Left ventricle myocardium inferior (tissue), 1 donor: ENCODE results near the gene DYNC1H1. TPM values are rescaled to one million over a fixed set of nuclear protein-coding genes. Genes with fewer than 3 reads are reported as not detected.

ENCODE experiments used
- DNase-seq: peaks from one replicate; pipeline ENCODE4 v3.0.0-alpha.2; 2020
- H3K27ac ChIP-seq: fragments of 200-600 bp; replicated peaks from 2 replicates; pipeline ENCODE4 v1.8.0; 2021
- H3K27me3 ChIP-seq: fragments of 200-600 bp; 2 replicates; pipeline ENCODE4 v1.8.0; 2021; ENCODE audit warnings: low read depth
- H3K36me3 ChIP-seq: fragments of 200-600 bp; 2 replicates; pipeline ENCODE4 v1.8.0; 2021
- H3K4me1 ChIP-seq: fragments of 200-600 bp; 2 replicates; pipeline ENCODE4 v1.8.0; 2021
- H3K4me3 ChIP-seq: fragments of 200-600 bp; 2 replicates; pipeline ENCODE4 v1.8.0; 2021; ENCODE audit warnings: mild to moderate bottlenecking, moderate library complexity
- H3K9me3 ChIP-seq: fragments of 200-600 bp; replicated peaks from 2 replicates; pipeline ENCODE4 v1.8.0; 2021
- intact Hi-C: fragments of 100-400 bp; cut with micrococcal nuclease; formaldehyde crosslinking; loops from one replicate; pipeline ENCODE4 v1.11.0; 2022
- total RNA-seq: library from RNA; stranded (reverse); fragmentation: NEBNext Ultra II Directional; extraction: Animal tissue kit (Norgen Biotek cat#: 25700); gene quantifications from one replicate; pipeline ENCODE4 v1.2.1, GENCODE V29; 2021
- TF ChIP-seq, protein P1 (sequence below): fragments of 200-600 bp; IDR thresholded peaks from 2 replicates; pipeline ENCODE4 v1.8.0; 2021; ENCODE audit warnings: antibody characterized with exemption, mild to moderate bottlenecking, borderline replicate concordance
- donor health status: DM: no; HTN: yes; CAD: no; lungs with severe emphysema.

DYNC1H1 gene
- total RNA-seq, 1 donor from 2014 or later: 402 TPM

DNA sequence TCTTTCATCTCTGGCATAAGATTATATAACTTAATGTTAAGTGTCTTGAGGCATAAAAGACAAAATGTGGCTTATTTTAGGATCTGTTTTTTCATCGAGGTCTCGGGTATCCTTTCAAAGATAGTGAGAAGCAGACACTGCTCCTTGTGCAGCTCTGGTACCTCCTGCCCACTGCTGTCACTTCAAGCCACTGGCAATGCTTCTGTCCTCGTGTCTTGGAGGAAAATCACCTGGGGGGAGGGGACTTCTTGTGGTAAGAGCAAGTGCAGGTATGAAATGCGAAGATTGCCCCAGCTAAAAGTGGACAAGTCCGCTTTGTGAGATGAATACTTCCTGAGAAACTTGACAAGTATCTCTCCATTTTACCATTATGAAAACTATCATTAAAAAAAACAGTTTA, 37.8 kb upstream of the DYNC1H1 start:
- no peak for DNase-seq
- Histone ChIP-seq H3K27ac (peak overlapping the region; percentile 75), H3K4me1 (peaks cover 29% of the 10 kb centered on the region), H3K4me3 (no peak overlapping the region), H3K9me3 (no peaks in the 10 kb centered on the region), H3K27me3 (no peaks in the 10 kb centered on the region), H3K36me3 (peaks cover 18% of the 10 kb centered on the region)
- intact Hi-C loops: no loop called here
- TF ChIP-seq, protein P1, sequence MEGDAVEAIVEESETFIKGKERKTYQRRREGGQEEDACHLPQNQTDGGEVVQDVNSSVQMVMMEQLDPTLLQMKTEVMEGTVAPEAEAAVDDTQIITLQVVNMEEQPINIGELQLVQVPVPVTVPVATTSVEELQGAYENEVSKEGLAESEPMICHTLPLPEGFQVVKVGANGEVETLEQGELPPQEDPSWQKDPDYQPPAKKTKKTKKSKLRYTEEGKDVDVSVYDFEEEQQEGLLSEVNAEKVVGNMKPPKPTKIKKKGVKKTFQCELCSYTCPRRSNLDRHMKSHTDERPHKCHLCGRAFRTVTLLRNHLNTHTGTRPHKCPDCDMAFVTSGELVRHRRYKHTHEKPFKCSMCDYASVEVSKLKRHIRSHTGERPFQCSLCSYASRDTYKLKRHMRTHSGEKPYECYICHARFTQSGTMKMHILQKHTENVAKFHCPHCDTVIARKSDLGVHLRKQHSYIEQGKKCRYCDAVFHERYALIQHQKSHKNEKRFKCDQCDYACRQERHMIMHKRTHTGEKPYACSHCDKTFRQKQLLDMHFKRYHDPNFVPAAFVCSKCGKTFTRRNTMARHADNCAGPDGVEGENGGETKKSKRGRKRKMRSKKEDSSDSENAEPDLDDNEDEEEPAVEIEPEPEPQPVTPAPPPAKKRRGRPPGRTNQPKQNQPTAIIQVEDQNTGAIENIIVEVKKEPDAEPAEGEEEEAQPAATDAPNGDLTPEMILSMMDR: no peak

DNA sequence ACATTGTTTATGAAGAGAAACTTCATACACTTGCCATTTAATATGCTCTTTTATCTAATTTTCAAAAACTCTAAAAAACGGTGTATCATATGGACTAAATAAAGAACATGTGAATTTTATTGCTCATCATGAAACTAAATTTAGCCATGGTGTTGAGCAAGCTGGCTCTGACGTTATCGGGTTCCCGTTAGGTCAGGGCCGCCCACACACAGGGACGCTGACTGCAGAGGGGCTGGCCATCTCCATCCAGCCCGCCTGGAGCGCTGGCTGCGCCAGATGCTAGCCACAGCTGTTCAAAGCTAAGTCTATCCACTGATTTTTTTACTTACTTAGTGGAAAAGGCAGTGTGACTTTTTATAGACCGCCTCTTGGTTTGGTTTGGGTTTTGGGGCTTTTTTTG, 36.5 kb upstream of the DYNC1H1 start:
- Histone ChIP-seq H3K27ac (peak overlapping the region; percentile 75), H3K36me3 (peaks cover 13% of the 10 kb centered on the region), H3K9me3 (no peaks in the 10 kb centered on the region), H3K4me1 (peaks cover 29% of the 10 kb centered on the region), H3K4me3 (no peak overlapping the region), H3K27me3 (no peaks in the 10 kb centered on the region)
- TF ChIP-seq, protein P1: no peak
- DNase-seq: peak; percentile 91
- intact Hi-C loops: no loop called here

DNA sequence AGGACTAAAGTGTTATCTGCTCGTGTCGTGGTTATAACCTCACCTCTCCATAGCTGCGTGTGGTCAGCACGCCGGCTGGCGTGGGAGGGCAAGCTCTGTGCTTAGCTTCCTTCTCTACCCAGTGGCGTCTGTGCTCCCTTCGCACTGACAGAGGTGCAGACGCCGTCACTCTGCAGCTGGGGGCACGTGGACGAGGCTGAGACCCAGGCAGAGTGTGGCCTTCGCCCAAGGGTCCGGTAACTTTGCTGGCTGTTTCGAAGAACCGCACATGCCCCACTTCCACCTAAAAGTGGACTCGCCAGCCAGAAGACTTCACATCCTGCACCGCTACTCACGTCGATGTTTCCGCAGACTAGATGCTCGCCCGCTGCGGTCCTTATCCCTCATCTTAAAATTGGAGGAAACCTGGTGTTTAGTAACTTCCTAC, 35.9 kb upstream of the DYNC1H1 start:
- TF ChIP-seq, protein P1: no peak
- H3K27ac ChIP-seq: peak overlapping the region; percentile 75
- no peak overlapping the region for H3K4me3 ChIP-seq
- intact Hi-C loops: no loop called here
- H3K27me3 ChIP-seq: no peaks in the 10 kb centered on the region
- peaks cover 29% of the 10 kb centered on the region for H3K4me1 ChIP-seq
- H3K36me3 ChIP-seq: peaks cover 13% of the 10 kb centered on the region
- H3K9me3 ChIP-seq: no peaks in the 10 kb centered on the region
- DNase-seq: no peak

DNA sequence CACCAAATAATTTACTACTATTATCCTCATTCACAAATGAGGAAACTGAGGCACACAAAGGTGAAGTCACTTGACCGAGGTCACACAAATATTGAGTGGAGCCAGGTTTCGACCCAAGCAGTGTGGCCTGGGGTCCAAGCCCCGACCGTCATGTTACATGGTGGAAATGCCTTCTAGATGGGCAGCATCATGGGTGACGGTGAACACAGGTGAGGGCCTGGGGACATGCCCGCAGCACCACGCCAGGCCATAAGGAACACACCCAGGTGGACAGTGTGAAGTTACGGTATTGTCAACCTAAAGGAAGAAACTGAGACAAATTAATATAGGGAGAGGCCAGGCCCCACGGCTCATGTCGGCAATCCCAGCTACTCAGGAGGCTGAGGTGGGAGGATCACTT, 35.3 kb upstream of the DYNC1H1 start:
- peaks cover 29% of the 10 kb centered on the region for H3K4me1 ChIP-seq
- H3K27me3 ChIP-seq: no peaks in the 10 kb centered on the region
- H3K36me3 ChIP-seq: peaks cover 13% of the 10 kb centered on the region
- intact Hi-C loops: no loop called here
- H3K4me3 ChIP-seq: no peak overlapping the region
- H3K27ac ChIP-seq: peak overlapping the region; percentile 75
- DNase-seq: no peak
- TF ChIP-seq, protein P1: no peak
- H3K9me3 ChIP-seq: no peaks in the 10 kb centered on the region

DNA sequence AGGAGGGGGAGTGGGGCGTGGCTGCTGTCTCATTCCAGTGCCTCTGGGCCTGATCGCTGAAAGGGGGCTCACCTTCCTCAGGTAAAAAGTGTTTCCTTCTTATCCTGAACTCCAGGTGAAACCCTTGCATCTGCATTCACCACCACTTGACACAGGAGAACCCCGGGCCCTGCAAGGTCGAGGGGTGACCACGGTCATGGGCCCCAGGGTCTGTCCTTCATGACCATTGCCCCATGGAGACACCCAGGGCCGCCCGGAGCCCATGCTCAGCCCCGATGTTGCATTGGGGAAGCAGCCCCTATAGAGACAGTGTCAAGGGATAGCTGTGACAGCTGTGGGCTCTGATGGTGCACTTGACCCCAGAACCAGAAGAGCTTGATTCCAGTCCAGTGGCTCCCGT, 34.4 kb upstream of the DYNC1H1 start:
- peaks cover 29% of the 10 kb centered on the region for H3K4me1 ChIP-seq
- peaks cover 12% of the 10 kb centered on the region for H3K36me3 ChIP-seq
- no peaks in the 10 kb centered on the region for H3K9me3 ChIP-seq
- peak overlapping the region; percentile 75 for H3K27ac ChIP-seq
- TF ChIP-seq, protein P1: no peak
- no peaks in the 10 kb centered on the region for H3K27me3 ChIP-seq
- no peak for DNase-seq
- intact Hi-C loops: no loop called here
- no peak overlapping the region for H3K4me3 ChIP-seq

DNA sequence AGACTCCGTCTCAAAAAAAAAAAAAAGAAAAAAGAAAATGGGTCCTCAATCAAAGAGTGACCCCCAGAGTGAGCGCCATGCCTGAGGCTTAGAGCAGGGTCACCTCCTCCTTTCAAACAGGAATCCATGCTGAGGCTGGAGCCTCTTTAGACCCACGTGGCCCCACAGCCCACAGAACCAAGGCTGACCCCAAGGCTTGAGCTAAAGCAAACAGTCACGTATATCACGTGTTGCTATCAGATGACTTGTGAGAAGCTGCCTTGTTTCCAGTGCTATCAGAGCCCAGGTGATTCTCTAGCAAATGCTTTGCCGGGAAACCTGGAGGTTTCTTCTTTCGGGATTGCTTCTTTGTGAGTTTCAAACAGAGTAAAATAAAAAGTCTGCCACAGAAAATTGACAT, 31.7 kb upstream of the DYNC1H1 start:
- H3K36me3 ChIP-seq: no peaks in the 10 kb centered on the region
- intact Hi-C loops: no loop called here
- DNase-seq: no peak
- peaks cover 14% of the 10 kb centered on the region for H3K4me1 ChIP-seq
- TF ChIP-seq, protein P1: no peak
- no peaks in the 10 kb centered on the region for H3K27me3 ChIP-seq
- no peaks in the 10 kb centered on the region for H3K9me3 ChIP-seq
- no peak overlapping the region for H3K27ac ChIP-seq
- no peak overlapping the region for H3K4me3 ChIP-seq
